Smooth muscle cell (in vitro differentiated cells): ENCODE data around the gene CD6. TPM values are rescaled to one million over a fixed set of nuclear protein-coding genes. Genes with fewer than 3 reads are reported as not detected.

Source experiments
- DNase-seq: peaks from one replicate; lab custom pipeline; 2025; ENCODE audit not compliant: unreplicated experiment; lab: John Stamatoyannopoulos, UW
- H2AFZ ChIP-seq: fragments of 200-600 bp; sonication (generic); 2 replicates; pipeline ENCODE4 v1.6.0; 2016; ENCODE audit warnings: antibody characterized with exemption, low read depth, mild to moderate bottlenecking
- H3F3A ChIP-seq: fragments of 200-600 bp; sonication (generic); 2 replicates; pipeline ENCODE4 v1.6.0; 2017; ENCODE audit warnings: antibody characterized with exemption, low read depth
- H3K27ac ChIP-seq: fragments of 200-600 bp; sonication (generic); 2 replicates; pipeline ENCODE4 v1.5.1; 2016; ENCODE audit warnings: low read depth, mild to moderate bottlenecking
- H3K27me3 ChIP-seq: fragments of 200-600 bp; sonication (generic); 2 replicates; pipeline ENCODE4 v1.6.1; 2016; ENCODE audit warnings: low read depth, mild to moderate bottlenecking
- H3K36me3 ChIP-seq: fragments of 200-600 bp; sonication (generic); 2 replicates; pipeline ENCODE4 v1.5.1; 2016; ENCODE audit warnings: low read depth
- H3K4me1 ChIP-seq: fragments of 200-600 bp; sonication (generic); 2 replicates; pipeline ENCODE4 v1.5.1; 2016; ENCODE audit warnings: low read depth
- H3K4me2 ChIP-seq: fragments of 200-600 bp; sonication (generic); 2 replicates; pipeline ENCODE4 v1.6.0; 2016; ENCODE audit warnings: mild to moderate bottlenecking
- H3K4me3 ChIP-seq: fragments of 200-600 bp; sonication (generic); 2 replicates; pipeline ENCODE4 v1.5.1; 2016; ENCODE audit warnings: mild to moderate bottlenecking
- H3K79me2 ChIP-seq: fragments of 200-600 bp; sonication (generic); 2 replicates; pipeline ENCODE4 v1.6.0; 2016; ENCODE audit warnings: low read depth, mild to moderate bottlenecking
- H3K9ac ChIP-seq: fragments of 200-600 bp; sonication (generic); 2 replicates; pipeline ENCODE4 v1.6.0; 2016; ENCODE audit warnings: low read depth
- H3K9me3 ChIP-seq: fragments of 200-600 bp; sonication (generic); replicated peaks from 2 replicates; pipeline ENCODE4 v1.5.1; 2016; ENCODE audit warnings: low read depth
- H4K20me1 ChIP-seq: fragments of 200-600 bp; sonication (generic); 2 replicates; pipeline ENCODE4 v1.6.0; 2016; ENCODE audit warnings: low read depth
- CTCF ChIP-seq: fragments of 200-600 bp; sonication (generic); IDR thresholded peaks from 2 replicates; pipeline ENCODE4 v1.5.1; 2017; ENCODE audit warnings: borderline replicate concordance, mild to moderate bottlenecking, antibody characterized with exemption; ENCODE audit not compliant: insufficient read depth, poor library complexity, severe bottlenecking
- WGBS: methylation state at CpG from one replicate; pipeline ENCODE4 v1.1.7; 2016; ENCODE audit warnings: low lambda C conversion rate; 5-methylcytosine and 5-hydroxymethylcytosine counted together
- polyA plus RNA-seq: library from polyadenylated mRNA; unstranded; fragments of >200 nt; fragmentation: Nextera tagmentation; extraction: Ambion mirVana; gene quantifications from 2 replicates; pipeline ENCODE4 v1.2.1, GENCODE V29; 2016
- total RNA-seq: library from RNA; depleted of rRNA; stranded (reverse); fragments of >200 nt; gene quantifications from 2 replicates; pipeline ENCODE4 v1.2.3, GENCODE V29; 2014

CD6 gene
- total and polyA plus RNA-seq, 2 experiments from 2014 or later: 0.27 TPM; not detected in 1

- Histone ChIP-seq H3K36me3 (no peaks in the 10 kb centered on the region), H3K4me3 (no peak overlapping the region), H3K4me2 (no peak overlapping the region), H3K27me3 (peaks cover 11% of the 10 kb centered on the region), H3K4me1 (no peaks in the 10 kb centered on the region), H3K27ac (no peak overlapping the region), H3K9me3 (no peaks in the 10 kb centered on the region), H4K20me1 (no peaks in the 10 kb centered on the region), H2AFZ (no peak overlapping the region), H3F3A (no peaks in the 10 kb centered on the region), H3K9ac (no peak overlapping the region), H3K79me2 (no peaks in the 10 kb centered on the region)
- 90% methylated on average over 4 of the region's 4 CpGs for WGBS
- no peak for TF ChIP-seq CTCF
- DNase-seq: no peak
These were observed 4.6 kb upstream of the CD6 start for GRCh38 chr11:60966890-60967289.

- no peak overlapping the region for H3K4me3 ChIP-seq
- no peak overlapping the region for H2AFZ ChIP-seq
- 86% methylated on average over 1 of the region's 1 CpG for WGBS
- DNase-seq: no peak
- no peaks in the 10 kb centered on the region for H3K36me3 ChIP-seq
- no peak overlapping the region for H3K4me2 ChIP-seq
- TF ChIP-seq CTCF: no peak
- H3K27ac ChIP-seq: no peak overlapping the region
- no peaks in the 10 kb centered on the region for H4K20me1 ChIP-seq
- no peaks in the 10 kb centered on the region for H3F3A ChIP-seq
- H3K4me1 ChIP-seq: no peaks in the 10 kb centered on the region
- H3K79me2 ChIP-seq: no peaks in the 10 kb centered on the region
- H3K9me3 ChIP-seq: no peaks in the 10 kb centered on the region
- no peaks in the 10 kb centered on the region for H3K27me3 ChIP-seq
- no peak overlapping the region for H3K9ac ChIP-seq
These were observed 3.3 kb upstream of the CD6 start for GRCh38 chr11:60968223-60968622.

- no peak overlapping the region for H2AFZ ChIP-seq
These were observed 1.1 kb upstream of the CD6 start for GRCh38 chr11:60970369-60970774.

More at GRCh38 chr11:60970369-60970774, 1.1 kb upstream of the CD6 start:
- DNase-seq: no peak
- Histone ChIP-seq H4K20me1 (no peaks in the 10 kb centered on the region), H3K36me3 (no peaks in the 10 kb centered on the region), H3K27me3 (no peaks in the 10 kb centered on the region), H3K9ac (no peak overlapping the region), H3K4me3 (no peak overlapping the region), H3K9me3 (no peaks in the 10 kb centered on the region), H3K27ac (no peak overlapping the region), H3K79me2 (no peaks in the 10 kb centered on the region), H3K4me1 (no peaks in the 10 kb centered on the region), H3F3A (no peaks in the 10 kb centered on the region), H3K4me2 (no peak overlapping the region)
- peak; percentile 69 for TF ChIP-seq CTCF
- WGBS: 24% methylated on average over 9 of the region's 9 CpGs
